ENCODE data around the gene UMAD1.

UMAD1 gene

GRCh38 chr7:7718492-7718891 lies 77.9 kb downstream of the UMAD1 start, which contains the start of gene RPA3:
Gene RPA3 (minus strand): TSS chr7:7718607. CDS start chr7:7640418, 78,189 bp downstream.
- TF ChIP-seq REST (IDR thresholded peaks at IDR 0.05; ENCODE audit: insufficient read depth in 1 of 2, low read depth in 2 of 2, low read length in 2 of 2) (no peak), FOXP2 (optimal IDR thresholded peaks at IDR 0.05; ENCODE audit: borderline replicate concordance, extremely low read depth, extremely low read length, insufficient read depth) (no peak), POLR2AphosphoS5 (IDR thresholded peaks at IDR 0.05; ENCODE audit: low read depth, low read length) (no peak), SIN3A (IDR thresholded peaks at IDR 0.05; ENCODE audit: borderline replicate concordance, insufficient read depth, low read length) (no peak), TAF1 (IDR thresholded peaks at IDR 0.05; ENCODE audit: borderline replicate concordance, insufficient read depth, low read length) (no peak)

- TF ChIP-seq FOXP2 (optimal IDR thresholded peaks at IDR 0.05; ENCODE audit: borderline replicate concordance, extremely low read depth, extremely low read length, insufficient read depth) (no peak), REST (IDR thresholded peaks at IDR 0.05; ENCODE audit: insufficient read depth in 1 of 2, low read depth in 2 of 2, low read length in 2 of 2) (no peak), TAF1 (IDR thresholded peaks at IDR 0.05; ENCODE audit: borderline replicate concordance, insufficient read depth, low read length) (no peak), POLR2AphosphoS5 (IDR thresholded peaks at IDR 0.05; ENCODE audit: low read depth, low read length) (no peak), SIN3A (IDR thresholded peaks at IDR 0.05; ENCODE audit: borderline replicate concordance, insufficient read depth, low read length) (no peak)
Measured at GRCh38 chr7:7719236-7719635, 78.7 kb downstream of the UMAD1 start.

- TF ChIP-seq TAF1 (IDR thresholded peaks at IDR 0.05; ENCODE audit: borderline replicate concordance, insufficient read depth, low read length): no peak
- no peak for TF ChIP-seq POLR2AphosphoS5 (IDR thresholded peaks at IDR 0.05; ENCODE audit: low read depth, low read length)
- no peak for TF ChIP-seq REST (IDR thresholded peaks at IDR 0.05; ENCODE audit: insufficient read depth in 1 of 2, low read depth in 2 of 2, low read length in 2 of 2)
- TF ChIP-seq FOXP2 (optimal IDR thresholded peaks at IDR 0.05; ENCODE audit: borderline replicate concordance, extremely low read depth, extremely low read length, insufficient read depth): no peak
- TF ChIP-seq SIN3A (IDR thresholded peaks at IDR 0.05; ENCODE audit: borderline replicate concordance, insufficient read depth, low read length): no peak
Measured at GRCh38 chr7:7720193-7720592, 79.6 kb downstream of the UMAD1 start.

- TF ChIP-seq POLR2AphosphoS5 (IDR thresholded peaks at IDR 0.05; ENCODE audit: low read depth, low read length): no peak
- TF ChIP-seq REST (IDR thresholded peaks at IDR 0.05; ENCODE audit: insufficient read depth in 1 of 2, low read depth in 2 of 2, low read length in 2 of 2): no peak
Measured at GRCh38 chr7:7720750-7721621, 80.4 kb downstream of the UMAD1 start.
